K562 (cell line): ENCODE data around the gene RRAS. TPM values are rescaled to one million over a fixed set of nuclear protein-coding genes. Genes with fewer than 3 reads are reported as not detected.

Source experiments
- ATF7 ChIP-seq: fragments of 450-650 bp; IDR thresholded peaks from 2 replicates; pipeline ENCODE4 v1.7.1; 2014; ENCODE audit warnings: mild to moderate bottlenecking, moderate library complexity
- BRD9 ChIP-seq: fragments of 450-650 bp; IDR thresholded peaks from 2 replicates; pipeline ENCODE4 v1.6.1; 2018; ENCODE audit warnings: low read depth; ENCODE audit not compliant: partially characterized antibody
- CTCF ChIP-seq, 3 experiments: IDR thresholded peaks in 2 of 3; conservative IDR thresholded peaks in 1 of 3; 2 replicates each; pipeline ENCODE4 v1.5.1; 2011 to 2012; ENCODE audit warnings: low read length in 3 of 3, mild to moderate bottlenecking in 3 of 3, control low read depth in 2 of 3, improper control_type of control experiment in 1 of 3, inconsistent platforms in 1 of 3, low read depth in 1 of 3, mixed read lengths in 1 of 3, moderate library complexity in 1 of 3; ENCODE audit not compliant: insufficient read depth in 2 of 3
- CTCFL ChIP-seq: IDR thresholded peaks from 2 replicates; pipeline ENCODE4 v1.6.1; 2011; ENCODE audit warnings: borderline replicate concordance, low read depth, mild to moderate bottlenecking, moderate library complexity, low read length; ENCODE audit not compliant: insufficient read depth, poor library complexity, severe bottlenecking
- ETS1 ChIP-seq: conservative IDR thresholded peaks from 2 replicates; pipeline ENCODE4 v1.6.1; 2011; ENCODE audit warnings: low read depth, mild to moderate bottlenecking, low read length; ENCODE audit not compliant: control insufficient read depth
- HCFC1 ChIP-seq: IDR thresholded peaks from 2 replicates; pipeline ENCODE4 v1.6.1; 2012; ENCODE audit warnings: low read depth, low read length, improper control_type of control experiment
- HLTF ChIP-seq: fragments of 450-650 bp; IDR thresholded peaks from 2 replicates; pipeline ENCODE4 v1.6.1; 2016
- HMGN3 ChIP-seq: IDR thresholded peaks from 2 replicates; pipeline ENCODE4 v1.6.1; 2011; ENCODE audit warnings: borderline replicate concordance, low read depth, mild to moderate bottlenecking, mixed read lengths, low read length; ENCODE audit not compliant: insufficient read length; ENCODE audit errors: extremely low read depth
- NEUROD1 ChIP-seq: fragments of 150-350 bp; IDR thresholded peaks from 2 replicates; pipeline ENCODE4 v1.6.1; 2014; ENCODE audit warnings: borderline replicate concordance, low read length, low read depth; ENCODE audit not compliant: partially characterized antibody
- NR2C2 ChIP-seq, 2 experiments: fragments of 200-800 bp in 1 of 2; sonication (Bioruptor generic) in 1 of 2; sonication (generic) in 1 of 2; formaldehyde crosslinking in 1 of 2; IDR thresholded peaks; 2 replicates each; pipeline versions ENCODE4 v1.6.1 to v1.8.0; 2016 to 2022; ENCODE audit warnings: mild to moderate bottlenecking in 1 of 2, missing compliant biosample characterization in 1 of 2, missing genetic modification characterization in 1 of 2, missing genetic modification reagents in 1 of 2
- POU5F1 ChIP-seq: fragments of 150-350 bp; IDR thresholded peaks from 2 replicates; pipeline ENCODE4 v1.6.1; 2014; ENCODE audit warnings: borderline replicate concordance, low read length, low read depth, mild to moderate bottlenecking; ENCODE audit not compliant: partially characterized antibody
- SIX5 ChIP-seq, 2 experiments: IDR thresholded peaks; 2 replicates each; pipeline ENCODE4 v1.6.1; 2011; ENCODE audit warnings: low read length in 2 of 2, borderline replicate concordance in 1 of 2, low read depth in 1 of 2, mild to moderate bottlenecking in 1 of 2, moderate library complexity in 1 of 2; ENCODE audit not compliant: insufficient read depth in 1 of 2
- SMARCC2 ChIP-seq: fragments of 450-650 bp; IDR thresholded peaks from 2 replicates; pipeline ENCODE4 v1.6.1; 2017; ENCODE audit warnings: antibody characterized with exemption, moderate library complexity, mild to moderate bottlenecking, low read depth
- SMARCE1 ChIP-seq: fragments of 450-650 bp; IDR thresholded peaks from 2 replicates; pipeline ENCODE4 v1.7.1; 2016; ENCODE audit warnings: mild to moderate bottlenecking
- ZFX ChIP-seq: sonication (generic); formaldehyde crosslinking; IDR thresholded peaks from 2 replicates; pipeline ENCODE4 v1.8.0; 2022; ENCODE audit warnings: mild to moderate bottlenecking, missing genetic modification reagents, moderate library complexity
- ZNF121 ChIP-seq: sonication (generic); formaldehyde crosslinking; conservative IDR thresholded peaks from 2 replicates; pipeline ENCODE4 v1.8.0; 2022; ENCODE audit warnings: missing genetic modification reagents
- ZNF143 ChIP-seq: sonication (generic); formaldehyde crosslinking; IDR thresholded peaks from 2 replicates; pipeline ENCODE4 v1.9.0; 2022; ENCODE audit warnings: mild to moderate bottlenecking, missing genetic modification reagents
- ZNF24 ChIP-seq: fragments of 450-650 bp; IDR thresholded peaks from 2 replicates; pipeline ENCODE4 v1.6.1; 2016
- ZNF347 ChIP-seq: fragments of 450-650 bp; formaldehyde crosslinking; IDR thresholded peaks from 2 replicates; pipeline ENCODE4 v1.4.0; 2020; ENCODE audit warnings: low read depth, mild to moderate bottlenecking, moderate library complexity
- ZNF766 ChIP-seq: fragments of 200-800 bp; sonication (Bioruptor generic); conservative IDR thresholded peaks from 2 replicates; pipeline ENCODE4 v1.6.1; 2016; ENCODE audit warnings: missing genetic modification characterization, missing compliant biosample characterization
- polyA plus RNA-seq, 8 experiments: library from polyadenylated mRNA; depleted of rRNA in 4 of 8; stranded (reverse) in 5 of 8; unstranded in 3 of 8; fragments of >200 nt; fragmentation: Nextera tagmentation in 2 of 8; fragmentation: Illumina TruSeq in 1 of 8; extraction: Ambion mirVana in 2 of 8; extraction: Trizol in 1 of 8; gene quantifications; 2 replicates each; pipeline versions ENCODE4 v1.2.1 to v1.2.3, GENCODE V29; 2011 to 2014; ENCODE audit warnings: inconsistent platforms in 1 of 8, missing spikeins in 1 of 8
- total RNA-seq, 7 experiments: library from RNA; depleted of rRNA in 6 of 7; stranded (reverse); fragments of >200 nt in 6 of 7; fragmentation: Illumina TruSeq in 2 of 7; extraction: Trizol in 2 of 7; gene quantifications; 2 replicates each; pipeline versions ENCODE4 v1.2.1 to v1.2.3, GENCODE V29; 2011 to 2021; ENCODE audit warnings: low replicate concordance in 1 of 7

Gene RRAS
- total and polyA plus RNA-seq, 9 of the 15 experiments (the other 6 are each of a cell fraction or from before 2014, with no cell fraction given) = 0.70 to 17.3 (median 8.2) TPM

- TF ChIP-seq HMGN3 (peak; percentile 3), CTCFL (peak; percentile 80), ZNF143 (CRISPR knock-in tag) (peak; percentile 15; the same call in 1 of the 2 replicates), NEUROD1 (peak; percentile 3), ZNF766 (CRISPR knock-in tag) (peak; percentile 65; the same call in 1 of the 2 replicates), ZNF24 (peak; percentile 65; the same call in 1 of the 2 replicates), SIX5 (IDR thresholded peaks at IDR 0.05; ENCODE audit: borderline replicate concordance in 1 of 2, insufficient read depth in 1 of 2, low read depth in 1 of 2, low read length in 2 of 2) (peak; percentile 68; a peak in 3 of 4 replicates), ZFX (CRISPR knock-in tag) (peak; percentile 18), HCFC1 (peak; percentile 90), HLTF (0 out of 2 replicates have a peak, but pooled peaks have one; percentile 16), BRD9 (peak; percentile 20), CTCF (IDR thresholded peaks at IDR 0.05 in 2 of 3, conservative IDR thresholded peaks at IDR 0.05 in 1 of 3; ENCODE audit: insufficient read depth in 2 of 3, low read depth in 1 of 3, low read length in 3 of 3) (peak in 1 of 3 experiments; percentile 11; a peak in 1 of 6 replicates), ZNF121 (CRISPR knock-in tag) (no peak), SMARCE1 (peak; percentile 26; the same call in 1 of the 2 replicates), NR2C2 (CRISPR knock-in tag; IDR thresholded peaks at IDR 0.05) (no peak), NR2C2 (tag; IDR thresholded peaks at IDR 0.05) (peak; percentile 15; the same call in 1 of the 2 replicates), POU5F1 (no peak), ETS1 (peak; percentile 67; the same call in 1 of the 2 replicates), ATF7 (no peak), SMARCC2 (0 out of 2 replicates have a peak, but pooled peaks have one; percentile 16), ZNF347 (CRISPR knock-in tag) (no peak)
Observed at GRCh38 chr19:49666120-49666444, 26.1 kb upstream of the RRAS start (continued).
